Activated CD4-positive, alpha-beta T cell treated with anti-CD3 and anti-CD28 coated beads for 48 hours (primary cell): Measurements from ENCODE around the gene MUC20.
A peak's percentile ranks its signal among the peaks of the same experiment; 100 is the strongest.
"Not testable (repeated sequence)": the region's sequence is repeated elsewhere in the genome, so short reads cannot be mapped to it uniquely, and the experiment has no call there.

ENCODE experiments used
- DNase-seq: peaks from one replicate; pipeline ENCODE4 v3.0.0-alpha.2; 2020

MUC20 gene

DNA sequence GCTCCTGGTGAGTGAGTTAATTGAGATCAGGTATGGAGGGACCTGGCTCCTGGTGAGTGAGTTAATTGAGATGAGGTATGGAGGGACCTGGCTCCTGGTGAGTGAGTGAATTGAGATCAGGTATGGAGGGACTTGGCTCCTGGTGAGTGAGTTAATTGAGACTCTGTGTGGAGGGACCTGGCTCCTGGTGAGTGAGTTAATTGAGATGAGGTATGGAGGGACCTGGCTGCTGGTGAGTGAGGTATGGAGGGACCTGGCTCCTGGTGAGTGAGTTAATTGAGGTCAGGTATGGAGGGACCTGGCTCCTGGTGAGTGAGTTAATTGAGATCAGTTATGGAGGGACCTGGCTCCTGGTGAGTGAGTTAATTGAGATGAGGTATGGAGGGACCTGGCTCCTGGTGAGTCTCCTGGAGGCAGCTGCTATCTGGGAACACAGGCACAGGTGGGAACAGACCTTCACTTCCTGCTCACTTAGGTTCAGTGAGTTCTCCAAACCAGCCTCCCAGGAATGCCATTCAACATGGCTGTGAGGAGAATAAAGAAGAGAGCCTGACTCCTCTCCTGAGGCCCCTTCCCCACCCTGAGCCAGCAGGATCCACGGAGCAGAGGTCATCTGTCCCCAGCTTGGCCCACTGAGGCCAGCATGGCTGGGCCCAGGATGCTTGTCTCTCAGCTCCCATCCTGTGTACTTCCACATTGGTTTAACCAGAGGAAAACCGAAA is 9.5 kb upstream of the MUC20 start:
- not testable (repeated sequence) for DNase-seq

DNA sequence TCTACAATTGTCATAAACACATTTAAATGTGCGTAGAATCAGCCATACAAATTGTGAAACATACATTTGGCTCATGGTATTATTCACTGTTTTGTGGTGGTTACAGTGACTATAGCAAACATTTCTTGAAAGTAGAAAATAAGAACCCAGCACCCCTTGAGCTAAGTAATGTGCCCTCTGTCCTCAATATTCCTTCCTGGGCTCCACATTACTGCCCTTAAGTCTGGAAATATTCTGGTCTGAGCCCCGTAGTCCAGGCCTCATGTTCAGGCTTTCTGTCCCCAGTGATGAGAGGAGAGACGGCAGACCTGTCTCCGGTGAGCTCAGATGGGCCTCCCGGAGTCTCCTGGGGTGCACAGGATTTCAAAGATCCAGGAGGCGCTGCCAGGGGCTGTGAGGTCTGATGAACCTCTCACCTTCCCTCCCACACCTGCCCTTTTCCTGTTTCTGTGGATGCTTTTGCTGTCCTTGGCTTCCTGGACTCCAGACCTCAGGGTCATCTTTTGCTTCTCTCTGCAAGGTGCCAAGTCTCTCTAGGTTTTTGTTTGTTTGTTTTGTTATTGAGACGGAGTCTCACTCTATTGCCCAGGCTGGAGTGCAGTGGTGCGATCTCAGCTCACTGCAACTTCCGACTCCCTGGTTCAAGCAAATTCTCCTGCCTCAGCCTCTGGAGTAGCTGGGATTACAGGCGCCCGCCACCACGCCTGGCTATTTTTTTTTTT is 8.8 kb upstream of the MUC20 start:
- DNase-seq, result no peak

DNA sequence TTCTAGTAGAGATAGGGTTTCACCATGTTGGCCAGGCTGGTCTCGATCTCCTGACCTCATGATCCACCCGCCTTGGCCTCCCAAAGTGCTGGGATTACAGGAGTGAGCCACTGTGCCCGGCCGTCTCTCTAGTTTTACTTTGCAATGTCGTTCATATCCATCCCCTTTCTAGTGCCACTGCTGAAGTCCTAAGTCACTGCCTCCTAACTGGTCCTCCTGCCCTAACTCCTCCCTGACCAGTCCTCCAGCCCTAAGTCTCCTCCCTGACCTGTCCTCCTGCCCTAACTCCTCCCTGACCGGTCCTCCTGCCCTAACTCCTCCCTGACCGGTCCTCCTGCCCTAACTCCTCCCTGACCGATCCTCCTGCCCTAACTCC is 8.3 kb upstream of the MUC20 start:
- not testable (repeated sequence) for DNase-seq

DNA sequence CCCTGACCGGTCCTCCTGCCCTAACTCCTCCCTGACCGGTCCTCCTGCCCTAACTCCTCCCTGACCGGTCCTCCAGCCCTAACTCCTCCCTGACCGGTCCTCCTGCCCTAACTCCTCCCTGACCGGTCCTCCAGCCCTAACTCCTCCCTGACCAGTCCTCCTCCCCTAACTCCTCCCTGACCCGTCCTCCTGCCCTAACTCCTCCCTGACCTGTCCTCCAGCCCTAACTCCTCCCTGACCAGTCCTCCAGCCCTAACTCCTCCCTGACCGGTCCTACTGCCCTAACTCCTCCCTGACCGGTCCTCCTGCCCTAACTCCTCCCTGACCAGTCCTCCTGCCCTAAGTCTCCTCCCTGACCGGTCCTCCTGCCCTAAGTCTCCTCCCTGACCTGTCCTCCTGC is 7.6 kb upstream of the MUC20 start:
- DNase-seq, result not testable (repeated sequence)

DNA sequence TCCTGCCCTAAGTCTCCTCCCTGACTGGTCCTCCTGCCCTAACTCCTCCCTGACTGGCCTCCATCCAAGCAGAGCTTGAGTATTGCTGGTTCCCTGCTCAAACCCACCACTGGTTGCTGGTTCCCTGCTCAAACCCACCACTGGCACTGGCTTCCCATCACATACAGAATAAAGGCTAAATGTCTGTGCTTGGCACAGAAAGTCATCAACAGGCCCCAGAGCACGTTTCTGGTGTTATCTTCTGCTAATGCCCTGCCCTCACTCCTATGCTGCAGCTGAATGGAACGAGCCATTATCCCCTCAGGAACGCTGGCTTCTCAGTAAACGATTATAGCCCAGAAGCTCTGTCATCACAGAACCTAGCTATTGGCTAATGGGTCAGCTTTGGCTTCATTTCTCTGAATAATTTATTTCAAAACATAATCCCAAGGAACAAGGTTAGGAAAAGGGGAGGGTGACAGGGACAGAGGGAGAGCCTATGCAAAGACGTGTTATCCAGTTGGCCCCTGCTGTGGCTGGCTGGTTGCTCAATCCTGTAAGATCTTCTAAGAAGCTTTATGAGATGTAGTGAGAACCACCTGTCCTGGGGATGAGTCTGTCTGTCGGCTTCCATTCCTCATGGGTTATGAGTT is 6.3 kb upstream of the MUC20 start:
- DNase-seq, result no peak

DNA sequence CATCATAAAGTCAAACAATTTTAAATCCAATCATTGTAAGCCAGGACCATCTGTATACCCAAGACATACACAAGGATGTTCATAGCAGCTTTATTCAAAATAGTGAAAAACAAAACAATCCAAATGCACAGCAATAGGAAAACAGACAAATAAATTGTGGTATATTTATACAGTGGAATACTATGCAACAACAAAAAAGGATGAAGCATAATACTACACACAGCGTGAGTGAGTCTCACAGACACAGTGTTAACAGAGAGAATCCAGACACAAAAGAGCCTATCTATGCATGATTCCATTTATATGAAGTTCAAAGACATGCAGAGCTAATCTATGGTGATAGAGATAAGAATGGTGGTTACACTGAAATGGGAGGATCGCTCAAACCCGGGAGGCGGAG is 5.6 kb upstream of the MUC20 start:
- no peak for DNase-seq

DNA sequence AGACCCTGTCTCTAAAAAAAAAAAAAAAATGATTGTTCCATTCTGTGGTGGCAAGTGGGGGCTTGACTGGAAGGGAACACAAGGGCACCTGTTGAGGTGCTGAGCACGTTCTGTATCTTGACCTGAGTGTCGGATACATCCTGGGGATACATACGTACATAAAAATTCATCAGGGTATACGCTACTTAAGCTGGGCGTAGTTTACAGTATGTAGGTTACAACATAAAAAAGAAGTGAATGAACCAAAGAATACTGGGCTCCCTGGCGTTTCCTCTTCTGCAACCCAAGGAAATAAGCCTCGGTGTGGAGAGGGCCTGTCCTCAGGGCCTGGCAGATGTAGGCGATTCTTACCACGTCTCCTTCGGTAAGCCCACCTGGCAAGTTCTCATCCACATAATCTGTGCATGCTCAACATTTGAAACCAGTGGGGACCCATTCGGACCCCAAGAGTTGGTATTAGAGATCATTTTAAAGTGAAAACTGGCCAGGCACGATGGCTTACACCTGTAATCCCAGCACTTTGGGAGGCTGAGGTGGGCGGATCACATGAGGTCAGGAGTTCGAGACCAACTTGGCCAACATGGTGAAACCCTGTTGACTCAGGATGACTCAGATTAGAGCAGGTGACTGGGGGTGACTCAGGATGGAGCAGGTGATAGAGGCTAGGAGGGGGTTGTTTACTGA is 5.1 kb upstream of the MUC20 start:
- DNase-seq, result peak; percentile 68

DNA sequence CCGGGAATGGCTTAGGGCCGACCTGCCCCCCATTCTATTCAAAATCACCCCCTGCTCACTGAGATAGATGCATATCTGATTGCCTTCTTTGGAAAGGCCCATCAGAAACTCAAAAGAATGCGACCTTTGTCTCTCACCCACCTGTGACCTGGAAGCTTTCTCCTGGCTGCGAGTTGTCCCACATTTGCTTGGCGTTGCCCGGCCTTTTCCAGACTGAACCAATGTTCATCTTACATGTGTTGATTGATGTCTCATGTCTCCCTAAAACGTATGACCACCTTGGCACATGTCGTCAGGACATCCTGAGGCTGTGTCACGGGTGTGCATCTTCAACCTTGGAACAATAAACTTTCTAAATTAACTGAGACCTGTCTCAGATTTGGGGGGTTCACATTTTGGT is 3.4 kb upstream of the MUC20 start:
- DNase-seq, result no peak

DNA sequence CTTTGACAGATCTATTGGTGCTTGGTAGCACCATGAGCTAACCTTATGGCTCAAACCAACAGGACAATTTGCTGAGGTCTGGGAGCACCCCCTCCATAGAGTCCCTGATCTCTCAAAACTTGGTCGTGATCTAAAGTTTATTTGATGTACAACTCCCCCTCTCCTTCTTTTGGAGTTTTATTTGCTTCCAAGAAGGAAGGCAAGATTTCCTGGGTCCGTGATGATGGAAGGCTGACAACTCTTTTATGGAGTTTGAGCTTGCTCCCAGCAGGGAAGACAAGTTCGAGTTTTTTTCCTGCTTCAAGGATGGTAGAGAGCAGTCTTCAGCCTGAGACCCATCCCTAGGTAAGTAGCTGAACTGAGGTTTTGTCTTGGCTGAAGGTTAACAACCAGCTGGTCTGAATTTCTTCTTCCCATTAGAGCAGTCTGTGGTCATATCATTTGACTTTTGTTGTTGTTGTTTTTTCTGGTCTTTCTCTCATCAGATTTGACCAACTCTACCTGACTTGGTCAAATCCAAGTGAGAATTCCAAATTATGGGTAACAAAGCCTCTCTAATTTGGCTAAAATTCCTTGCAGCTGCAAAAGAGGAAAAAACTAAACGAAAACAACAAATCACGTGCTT is 2.8 kb upstream of the MUC20 start:
- no peak for DNase-seq

DNA sequence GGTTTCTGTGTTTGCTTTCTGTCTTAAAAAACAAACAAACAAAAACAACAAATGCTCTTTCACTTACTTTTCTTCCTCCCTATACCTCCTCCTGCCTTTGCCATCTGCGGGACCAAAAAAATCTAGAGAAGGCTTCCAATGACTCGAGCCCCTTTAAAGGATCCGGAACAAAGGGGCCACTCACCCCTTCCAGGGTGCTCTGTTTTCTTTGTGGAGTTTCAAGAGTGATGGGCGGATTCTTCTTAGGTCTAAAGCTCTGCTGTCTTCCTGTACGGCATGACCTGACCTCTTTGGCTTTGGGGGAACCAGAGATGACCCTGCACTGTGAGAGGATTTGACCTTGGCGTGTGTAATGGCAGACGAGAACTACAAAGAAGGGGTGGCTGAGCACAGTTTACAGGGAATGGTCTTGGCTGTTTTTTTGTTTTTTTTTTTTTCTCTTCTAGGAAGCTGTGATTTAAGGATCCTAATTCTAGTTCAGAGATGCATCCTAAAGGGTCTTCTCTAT is 2.2 kb upstream of the MUC20 start:
- no peak for DNase-seq

DNA sequence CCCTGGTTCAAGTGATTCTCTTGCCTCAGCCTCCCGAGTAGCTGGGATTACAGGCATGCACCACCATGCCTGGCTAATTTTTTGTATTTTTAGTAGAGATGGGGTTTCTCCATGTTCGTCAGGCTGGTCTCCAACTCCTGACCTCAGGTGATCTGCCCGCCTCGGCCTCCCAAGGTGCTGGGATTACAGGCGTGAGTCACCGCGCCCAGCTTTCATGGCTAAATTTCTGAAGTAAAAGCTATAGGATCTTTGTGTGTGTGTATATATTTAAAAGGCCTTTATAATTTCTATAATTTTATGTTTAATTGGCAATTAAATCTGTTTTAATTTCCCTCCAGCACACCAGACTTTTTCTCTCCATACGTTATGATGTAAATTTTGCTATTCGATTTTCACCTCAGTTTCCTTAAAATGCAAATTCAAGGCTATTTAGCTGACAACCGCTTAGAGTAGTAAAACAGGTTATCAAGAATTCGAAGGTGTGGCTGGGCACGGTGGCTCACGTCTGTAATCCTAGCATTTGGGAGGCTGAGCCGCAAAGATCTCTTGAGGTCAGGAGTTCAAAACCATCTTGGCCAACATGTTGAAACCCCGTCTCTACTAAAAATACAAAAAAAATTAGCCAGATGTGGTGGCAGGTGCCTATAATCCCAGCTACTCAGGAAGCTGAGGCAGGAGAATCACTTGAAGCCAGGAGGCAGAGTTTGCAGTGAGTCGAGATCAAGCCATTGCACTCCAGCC is 1.1 kb upstream of the MUC20 start:
- not testable (repeated sequence) for DNase-seq

DNA sequence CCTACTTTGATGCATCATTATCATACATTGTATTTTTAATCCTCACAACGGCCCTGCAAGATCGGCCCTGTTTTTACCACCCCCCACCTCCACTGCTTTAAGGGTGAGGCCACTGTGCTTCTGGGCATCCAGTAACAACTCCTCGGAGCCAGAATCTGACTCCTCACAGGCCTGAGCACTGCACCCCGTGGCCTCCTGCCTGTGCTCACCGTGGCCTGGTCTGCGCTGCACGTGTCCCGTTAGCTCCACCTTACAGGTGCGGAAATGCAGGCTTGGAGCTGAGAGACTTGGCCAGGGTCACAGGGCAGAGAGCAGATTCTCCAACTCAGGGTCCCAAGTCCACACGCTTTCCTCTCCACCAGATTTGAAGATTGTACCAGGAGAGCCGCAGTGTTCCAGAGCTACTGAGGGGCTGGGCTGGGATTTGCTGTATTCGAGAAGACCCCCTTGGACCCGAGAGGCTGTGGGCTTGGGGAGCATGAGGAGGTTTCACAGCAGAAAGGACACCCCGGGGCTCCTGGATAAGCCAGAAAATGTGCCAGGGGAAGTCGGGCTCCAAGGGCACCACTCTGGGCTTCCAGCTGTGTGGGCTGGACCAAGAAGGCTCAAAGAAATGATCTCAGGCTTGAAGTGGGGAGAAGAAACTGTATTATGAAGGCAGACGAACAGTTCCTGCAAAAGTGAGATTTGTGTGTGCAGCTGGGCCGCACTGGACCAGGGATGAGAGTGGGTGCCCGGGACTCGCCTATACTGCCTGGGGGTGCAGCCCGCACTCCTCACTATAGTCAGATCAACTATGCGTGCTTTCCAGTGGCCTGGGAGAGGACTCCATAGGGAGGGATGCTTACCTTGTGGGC is 1.6 kb downstream of the MUC20 start:
- not testable (repeated sequence) for DNase-seq

DNA sequence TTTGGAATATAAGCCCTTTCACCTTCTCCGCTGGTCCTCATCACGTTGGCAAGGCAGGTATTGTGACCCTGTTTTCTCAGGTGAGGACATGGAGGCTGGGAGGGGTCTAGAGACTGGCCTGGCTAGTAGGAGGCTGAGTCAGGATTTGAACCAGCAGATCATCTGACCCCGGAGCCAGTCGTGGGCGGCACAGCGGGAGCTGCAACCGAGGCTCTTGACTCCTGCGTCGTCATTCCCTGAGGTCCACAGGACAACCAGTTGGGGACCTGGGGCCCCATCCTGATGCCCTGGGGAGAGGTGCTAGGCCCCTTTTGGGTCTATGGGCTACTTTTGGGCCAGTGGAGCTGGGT is 2.2 kb downstream of the MUC20 start:
- not testable (repeated sequence) for DNase-seq

DNA sequence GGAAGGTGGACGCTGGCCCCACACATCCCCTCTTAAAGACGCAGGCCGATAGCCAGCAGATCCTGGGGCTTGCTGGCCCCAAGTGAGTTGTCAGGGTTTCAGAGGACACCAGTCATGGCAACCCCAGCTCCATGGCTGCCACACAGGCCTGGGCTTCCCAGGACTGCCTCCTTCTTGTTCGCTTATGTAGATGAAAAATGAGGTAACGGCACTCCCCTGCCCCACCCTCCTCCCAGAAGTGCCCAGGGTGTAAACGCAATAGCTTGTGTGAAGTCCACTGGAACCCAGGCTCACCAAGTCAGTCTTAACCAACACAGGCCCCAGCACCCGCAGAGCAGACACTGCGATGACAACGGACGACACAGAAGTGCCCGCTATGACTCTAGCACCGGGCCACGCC is 3.6 kb downstream of the MUC20 start:
- DNase-seq, result not testable (repeated sequence)

DNA sequence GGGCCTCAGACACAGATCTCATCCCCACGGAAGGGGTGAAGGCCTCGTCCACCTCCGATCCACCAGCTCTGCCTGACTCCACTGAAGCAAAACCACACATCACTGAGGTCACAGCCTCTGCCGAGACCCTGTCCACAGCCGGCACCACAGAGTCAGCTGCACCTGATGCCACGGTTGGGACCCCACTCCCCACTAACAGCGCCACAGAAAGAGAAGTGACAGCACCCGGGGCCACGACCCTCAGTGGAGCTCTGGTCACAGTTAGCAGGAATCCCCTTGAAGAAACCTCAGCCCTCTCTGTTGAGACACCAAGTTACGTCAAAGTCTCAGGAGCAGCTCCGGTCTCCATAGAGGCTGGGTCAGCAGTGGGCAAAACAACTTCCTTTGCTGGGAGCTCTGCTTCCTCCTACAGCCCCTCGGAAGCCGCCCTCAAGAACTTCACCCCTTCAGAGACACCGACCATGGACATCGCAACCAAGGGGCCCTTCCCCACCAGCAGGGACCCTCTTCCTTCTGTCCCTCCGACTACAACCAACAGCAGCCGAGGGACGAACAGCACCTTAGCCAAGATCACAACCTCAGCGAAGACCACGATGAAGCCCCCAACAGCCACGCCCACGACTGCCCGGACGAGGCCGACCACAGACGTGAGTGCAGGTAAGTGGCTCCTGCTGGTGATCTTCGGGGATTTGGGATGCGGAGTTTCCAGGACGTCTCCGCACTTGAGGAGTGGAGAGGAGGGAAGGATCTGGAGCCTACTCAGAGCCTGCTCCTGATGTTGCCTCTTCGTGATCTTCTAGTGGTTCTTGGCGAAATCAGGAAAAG is 5.3 kb downstream of the MUC20 start:
- DNase-seq, result not testable (repeated sequence)

DNA sequence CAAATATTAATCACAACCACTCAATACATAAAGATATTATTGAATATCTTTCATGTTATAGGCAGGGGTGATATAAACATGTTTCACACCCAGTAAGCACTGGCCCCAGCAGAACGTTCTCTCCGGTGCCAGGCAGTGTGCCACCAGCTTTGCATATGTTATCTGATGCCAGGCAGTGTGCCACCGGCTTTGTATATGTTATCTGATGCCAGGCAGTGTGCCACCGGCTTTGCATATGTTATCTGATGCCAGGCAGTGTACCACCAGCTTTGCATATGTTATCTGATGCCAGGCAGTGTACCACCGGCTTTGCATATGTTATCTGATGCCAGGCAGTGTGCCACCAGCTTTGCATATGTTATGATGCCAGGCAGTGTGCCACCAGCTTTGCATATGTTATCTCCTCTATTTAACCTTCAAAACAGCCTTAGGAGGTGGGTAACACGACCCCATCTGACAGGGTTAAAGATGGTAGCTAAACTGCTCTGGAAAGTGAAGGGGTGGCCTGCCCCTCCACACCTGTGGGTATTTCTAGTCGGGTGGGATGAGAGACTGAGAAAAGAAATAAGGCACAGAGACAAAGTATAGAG is 6.9 kb downstream of the MUC20 start:
- DNase-seq, result no peak

DNA sequence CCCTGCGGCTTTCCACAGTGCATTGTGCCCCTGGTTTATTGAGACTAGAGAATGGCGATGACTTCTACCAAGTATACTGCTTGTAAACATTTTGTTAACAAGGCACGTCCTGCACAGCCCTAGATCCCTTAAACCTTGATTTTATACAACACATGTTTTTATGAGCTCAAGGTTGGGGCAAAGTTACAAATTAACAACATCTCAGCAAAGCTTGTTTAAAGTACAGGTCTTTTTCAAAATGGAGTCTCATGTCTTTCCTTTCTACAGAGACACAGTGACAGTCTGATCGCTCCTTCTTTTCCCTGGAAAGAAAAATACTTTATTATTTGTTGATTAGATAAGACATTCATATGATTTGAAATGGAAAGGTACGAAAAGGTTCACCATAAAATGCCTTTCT is 8.0 kb downstream of the MUC20 start:
- DNase-seq, result not testable (repeated sequence)

DNA sequence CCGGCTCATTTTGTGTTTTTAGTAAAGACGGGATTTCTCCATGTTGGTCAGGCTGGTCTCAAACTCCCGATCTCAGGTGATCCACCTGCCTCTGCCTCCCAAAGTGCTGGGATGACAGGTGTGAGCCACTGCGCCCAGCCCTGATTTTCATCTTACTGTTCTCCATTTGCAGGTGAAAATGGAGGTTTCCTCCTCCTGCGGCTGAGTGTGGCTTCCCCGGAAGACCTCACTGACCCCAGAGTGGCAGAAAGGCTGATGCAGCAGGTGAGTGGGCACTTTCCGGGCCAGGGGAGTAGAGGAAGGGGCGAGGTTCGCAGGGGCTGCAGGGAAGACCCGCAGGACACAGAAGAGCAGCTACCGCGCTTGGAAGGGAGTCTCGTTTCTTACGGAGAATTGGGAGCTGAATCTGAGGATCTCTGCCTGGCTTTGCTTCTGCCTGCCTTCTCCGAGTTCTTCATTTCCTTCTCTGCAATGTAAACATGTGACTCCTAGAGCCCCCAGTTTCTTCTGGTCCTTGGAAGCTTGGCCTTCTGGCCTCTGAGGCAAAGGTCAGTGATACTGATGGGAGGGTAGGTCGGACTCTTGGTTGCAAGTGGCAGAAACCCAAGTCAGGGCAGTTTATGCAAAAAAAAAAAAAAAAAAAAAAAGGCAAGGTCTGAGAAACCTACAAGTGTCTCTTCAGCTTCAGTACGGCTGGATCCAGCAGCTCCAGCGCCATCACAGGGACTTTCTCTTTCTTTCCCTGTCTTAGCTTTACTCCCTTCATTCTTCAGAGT is 8.9 kb downstream of the MUC20 start:
- no peak for DNase-seq

DNA sequence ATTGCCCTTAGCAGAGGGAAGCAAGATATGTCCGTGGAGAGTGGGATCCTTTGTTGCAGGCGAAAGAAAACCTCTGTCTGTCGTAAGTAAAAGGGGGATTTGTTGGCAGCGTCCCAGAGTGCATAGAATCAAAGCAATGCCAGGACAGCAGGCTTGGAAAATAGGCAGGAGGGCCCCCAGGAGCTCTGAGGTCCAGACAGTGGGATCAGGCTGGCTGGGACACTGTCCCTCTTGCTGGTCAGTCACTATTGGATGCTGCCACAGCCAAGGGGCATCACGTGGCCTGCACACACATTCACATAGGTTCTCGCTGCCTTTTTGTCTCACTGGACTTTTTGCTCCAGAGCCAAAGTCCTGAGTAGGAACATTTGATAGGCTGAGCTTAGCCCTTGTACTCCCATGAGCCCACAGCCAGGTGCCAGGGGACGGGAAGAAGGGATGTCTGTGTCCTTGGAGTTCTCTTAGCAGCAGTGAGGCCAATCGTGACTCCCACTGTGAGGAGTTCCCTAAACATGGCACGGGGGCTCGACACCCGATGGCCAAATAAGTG is 10.7 kb downstream of the MUC20 start:
- DNase-seq, result no peak
